C4-2B (cell line): ENCODE data around the gene SHC3.

Experiments used
- CTCF ChIP-seq: fragments of 450-650 bp; conservative IDR thresholded peaks from 2 replicates; pipeline ENCODE4 v1.5.1; 2017; ENCODE audit warnings: mild to moderate bottlenecking
- ZFX ChIP-seq: fragments of 450-650 bp; IDR thresholded peaks from 2 replicates; pipeline ENCODE4 v1.6.1; 2017

GRCh38 chr9:89039104-89039465 lies 139.5 kb downstream of the SHC3 start:
- no peak for TF ChIP-seq CTCF
- TF ChIP-seq ZFX: no peak
